A549 (cell line): ENCODE results near the gene C2orf78. TPM values are rescaled to one million over a fixed set of nuclear protein-coding genes. Genes with fewer than 3 reads are reported as not detected.
A peak's percentile ranks its signal among the peaks of the same experiment; 100 is the strongest.
"Not testable (repeated sequence)": the region's sequence is repeated elsewhere in the genome, so short reads cannot be mapped to it uniquely, and the experiment has no call there.

Experiments
- ATAC-seq, 2 experiments: fragments of 200-7000 bp in 1 of 2; fragments of >200 bp in 1 of 2; cut with Nextera tagmentation in 1 of 2; cut with Tn5 transposase in 1 of 2; 3 replicates each; pipeline versions ENCODE4 v1.8.0 to v1.9.1; 2018 to 2020; ENCODE audit warnings: mild to moderate bottlenecking in 1 of 2, moderate library complexity in 1 of 2
- CTCF ChIA-PET: fragments of 300-600 bp; sonication (Branson Sonifier 250); formaldehyde crosslinking; extraction: SDS; loops from one replicate; lab custom pipeline; 2021; ENCODE audit warnings: antibody characterized with exemption, inconsistent platforms; lab: Yijun Ruan, JAX
- POLR2A ChIA-PET: fragments of 350-600 bp; formaldehyde crosslinking; extraction: SDS; loops from one replicate; lab custom pipeline; 2021; ENCODE audit warnings: antibody characterized with exemption, inconsistent platforms; lab: Yijun Ruan, JAX
- DNase-seq, 2 experiments: peaks; one replicate each; pipeline versions ENCODE4 v3.0.0 to v3.0.0-alpha.2; 2011 to 2016; ENCODE audit warnings: low read depth in 1 of 2, low spot score in 1 of 2
- FAIRE-seq: peaks from 2 replicates; lab custom pipeline; 2011; peaks lifted over from hg19 to GRCh38; lab: Jason Lieb, UNC
- H3K27ac ChIP-seq, 2 experiments: fragments of >200 bp; sonication (Bioruptor Twin); formaldehyde crosslinking; 3 replicates each; pipeline ENCODE4 v1.5.1; 2016 to 2017
- H3K4me1 ChIP-seq: fragments of >200 bp; sonication (Bioruptor Twin); formaldehyde crosslinking; 3 replicates; pipeline ENCODE4 v1.6.1; 2016
- H3K4me2 ChIP-seq: fragments of >200 bp; sonication (Bioruptor Twin); formaldehyde crosslinking; 3 replicates; pipeline ENCODE4 v1.6.1; 2016
- H3K4me3 ChIP-seq: fragments of >200 bp; sonication (Bioruptor Twin); formaldehyde crosslinking; 3 replicates; pipeline ENCODE4 v1.5.1; 2016
- H3K9me3 ChIP-seq: fragments of >200 bp; sonication (Bioruptor Twin); formaldehyde crosslinking; 3 replicates; pipeline ENCODE4 v1.6.1; 2016
- CHD4 ChIP-seq: fragments of 200-600 bp; sonication (generic); IDR thresholded peaks from 2 replicates; pipeline ENCODE4 v1.6.1; 2016; ENCODE audit warnings: antibody characterized with exemption, mild to moderate bottlenecking, borderline replicate concordance
- ESRRA ChIP-seq: fragments of 150-350 bp; IDR thresholded peaks from 2 replicates; pipeline ENCODE4 v1.6.1; 2014; ENCODE audit warnings: mild to moderate bottlenecking, low read length, borderline replicate concordance
- FOSB ChIP-seq: fragments of 250-450 bp; sonication (Bioruptor Pico); IDR thresholded peaks from 2 replicates; pipeline ENCODE4 v1.5.0; 2020; ENCODE audit warnings: mild to moderate bottlenecking, moderate library complexity
- FOSL2 ChIP-seq, 2 experiments: fragments of 450-650 bp in 1 of 2; fragments of >200 bp in 1 of 2; sonication (Bioruptor Twin) in 1 of 2; formaldehyde crosslinking; IDR thresholded peaks; 2 replicates each; pipeline versions ENCODE4 v1.5.0 to v1.6.1; 2016 to 2020; ENCODE audit warnings: mild to moderate bottlenecking in 1 of 2, moderate library complexity in 1 of 2
- FOXS1 ChIP-seq: fragments of 250-450 bp; sonication (Bioruptor Pico); IDR thresholded peaks from 2 replicates; pipeline ENCODE4 v1.5.0; 2020; ENCODE audit warnings: mild to moderate bottlenecking, moderate library complexity
- GATA3 ChIP-seq: IDR thresholded peaks from 2 replicates; pipeline ENCODE4 v1.6.1; 2012; ENCODE audit warnings: borderline replicate concordance
- HDAC2 ChIP-seq: fragments of 200-600 bp; sonication (generic); IDR thresholded peaks from 2 replicates; pipeline ENCODE4 v1.6.1; 2016
- HEYL ChIP-seq: fragments of 250-450 bp; sonication (Bioruptor Pico); IDR thresholded peaks from 2 replicates; pipeline ENCODE4 v1.8.0; 2021; ENCODE audit warnings: mild to moderate bottlenecking, moderate library complexity
- JUN ChIP-seq, 2 experiments: fragments of >200 bp; sonication (Bioruptor Twin); formaldehyde crosslinking; IDR thresholded peaks; 2 replicates in 1 of 2; 3 replicates in 1 of 2; pipeline ENCODE4 v1.6.1; 2016 to 2017
- KDM1A ChIP-seq: fragments of 200-600 bp; sonication (generic); IDR thresholded peaks from 2 replicates; pipeline ENCODE4 v1.6.1; 2016; ENCODE audit warnings: low read depth, mild to moderate bottlenecking
- MAFK ChIP-seq: fragments of 450-650 bp; IDR thresholded peaks from 2 replicates; pipeline ENCODE4 v1.6.1; 2014; ENCODE audit not compliant: partially characterized antibody
- RAD21 ChIP-seq, 2 experiments: fragments of >200 bp in 1 of 2; sonication (Bioruptor Twin) in 1 of 2; formaldehyde crosslinking in 1 of 2; IDR thresholded peaks in 1 of 2; conservative IDR thresholded peaks in 1 of 2; 2 replicates in 1 of 2; 3 replicates in 1 of 2; pipeline ENCODE4 v1.6.1; 2012 to 2018; ENCODE audit warnings: inconsistent platforms in 1 of 2
- RCOR1 ChIP-seq: fragments of 150-350 bp; IDR thresholded peaks from 2 replicates; pipeline ENCODE4 v1.6.1; 2014; ENCODE audit warnings: antibody characterized with exemption, low read length, low read depth
- SMC3 ChIP-seq: fragments of >200 bp; sonication (Bioruptor Twin); formaldehyde crosslinking; IDR thresholded peaks from 3 replicates; pipeline ENCODE4 v1.6.1; 2018; ENCODE audit warnings: inconsistent platforms
- TFCP2L1 ChIP-seq: fragments of 250-450 bp; sonication (Bioruptor Pico); IDR thresholded peaks from 2 replicates; pipeline ENCODE4 v1.5.0; 2021; ENCODE audit warnings: mild to moderate bottlenecking
- ZNF302 ChIP-seq: fragments of 250-450 bp; sonication (Bioruptor Pico); IDR thresholded peaks from 2 replicates; pipeline ENCODE4 v1.9.0; 2021; ENCODE audit warnings: inconsistent platforms, mild to moderate bottlenecking, moderate library complexity
- WGBS: methylation state at CpG from one replicate; pipeline ENCODE4 v1.1.6; 2017; ENCODE audit errors: missing lambda C conversion rate; 5-methylcytosine and 5-hydroxymethylcytosine counted together
- polyA minus RNA-seq: library from RNA; depleted of rRNA, polyadenylated mRNA; stranded (reverse); fragments of >200 nt; gene quantifications from 2 replicates; pipeline ENCODE4 v1.2.3, GENCODE V29; 2011; rRNA and poly(A)+ RNA removed
- polyA plus RNA-seq, 4 experiments: library from polyadenylated mRNA; depleted of rRNA in 3 of 4; stranded (reverse); fragments of >200 nt; fragmentation: RNase III in 1 of 4; extraction: RNeasy Plus Mini Kit Qiagen cat#74134 plus additional on column Dnase treatment in 1 of 4; gene quantifications; 2 replicates in 3 of 4; 3 replicates in 1 of 4; pipeline ENCODE4 v1.2.3, GENCODE V29; 2011 to 2017
- TF ChIP-seq, protein P1 (sequence below): IDR thresholded peaks from 2 replicates; pipeline ENCODE4 v1.6.1; 2012; ENCODE audit warnings: low read depth, borderline replicate concordance
- TF ChIP-seq, protein P2 (sequence below): fragments of 200-600 bp; sonication (generic); IDR thresholded peaks from 2 replicates; pipeline ENCODE4 v1.6.1; 2016; ENCODE audit warnings: antibody characterized with exemption, mild to moderate bottlenecking, moderate library complexity
- TF ChIP-seq, protein P3 (sequence below): fragments of 250-450 bp; sonication (Bioruptor Pico); IDR thresholded peaks from 2 replicates; pipeline ENCODE4 v1.5.0; 2020; ENCODE audit warnings: low read depth, mild to moderate bottlenecking, moderate library complexity
- TF ChIP-seq, protein P4 (sequence below): fragments of >200 bp; sonication (Bioruptor Twin); formaldehyde crosslinking; IDR thresholded peaks from 3 replicates; pipeline ENCODE4 v1.6.1; 2016

Gene C2orf78, protein sequence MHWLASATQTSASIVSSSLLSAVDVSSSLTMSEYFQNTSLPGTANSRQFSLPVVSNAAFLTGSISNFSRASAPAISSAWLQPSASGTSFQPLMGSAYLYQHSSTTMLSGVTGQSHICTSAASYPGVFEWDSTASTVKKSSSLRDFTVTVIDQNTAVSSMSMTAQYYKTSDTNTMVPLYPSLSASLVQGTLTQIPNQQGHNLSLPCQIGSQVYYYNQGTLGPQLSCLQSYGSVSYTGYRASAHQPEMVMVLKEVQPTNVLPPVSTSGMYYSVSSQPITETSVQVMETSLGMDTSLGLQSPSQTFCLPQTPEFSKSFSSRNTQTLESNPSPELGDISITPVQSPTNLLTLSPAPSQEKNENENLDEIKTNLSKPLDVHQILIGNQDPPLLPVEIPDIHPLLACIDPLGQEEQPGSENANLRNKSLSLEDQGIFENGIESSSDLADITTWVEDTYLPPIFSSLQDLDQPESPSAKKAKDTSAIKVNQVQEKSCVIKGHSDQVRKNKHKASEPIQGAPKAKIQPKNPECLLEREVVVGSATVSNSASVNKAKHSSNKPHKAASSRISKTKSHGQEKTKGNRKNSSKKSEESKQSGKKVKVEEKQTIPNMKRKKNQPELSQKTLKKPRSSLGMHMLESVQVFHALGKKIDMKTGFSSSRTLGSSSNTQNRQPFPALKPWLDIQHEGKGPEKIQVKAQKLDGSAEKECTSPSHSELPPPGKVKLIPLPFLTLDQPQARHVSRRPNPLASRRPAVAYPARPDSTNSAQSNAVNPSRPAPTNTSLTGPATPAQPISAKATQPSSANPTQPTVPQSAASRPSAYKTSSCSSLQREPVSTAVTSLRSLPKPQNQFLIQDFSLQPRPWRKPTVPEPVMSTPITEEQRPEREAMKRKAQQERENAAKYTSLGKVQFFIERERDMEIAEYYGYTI
- not detected in 2 replicates for polyA plus RNA-seq (2011; rRNA removed)
- 0.01 TPM in 1 of 2 replicates, not detected in the other for polyA plus RNA-seq (2012; cell fraction: cytosol; rRNA removed)
- not detected in 2 replicates for polyA plus RNA-seq (2012; cell fraction: nucleus; rRNA removed)
- not detected in 3 replicates for polyA plus RNA-seq (2017; fragmentation: RNase III; extraction: RNeasy Plus Mini Kit Qiagen cat#74134 plus additional on column Dnase treatment)
- 0.10 TPM in 1 of 2 replicates, not detected in the other for polyA minus RNA-seq

DNA sequence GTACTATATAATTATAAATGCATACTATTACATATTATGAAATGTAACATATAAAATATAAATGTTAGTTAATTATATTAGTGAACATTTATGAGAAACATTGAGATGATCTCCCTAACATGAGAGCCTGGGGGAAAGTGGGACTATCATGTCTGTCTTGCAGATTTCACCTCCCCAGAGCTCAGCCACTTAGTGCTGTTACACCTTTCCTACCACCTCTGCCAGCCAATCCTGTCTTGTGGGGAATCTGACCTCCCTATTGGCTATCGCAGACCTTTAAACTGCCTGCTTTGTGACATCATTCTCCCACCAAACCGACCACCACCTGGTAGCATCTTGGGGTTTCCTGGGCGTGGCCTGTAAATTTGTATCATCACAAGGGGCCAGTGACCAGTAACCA is at the start of gene C2orf78:
Gene C2orf78, plus strand, starts transcription at position 301 of the 400 bp plus-strand sequence. CDS start 127 bp downstream, outside the sequence.
- POLR2A ChIA-PET = interaction anchor here (0.5 kb wide), 1 partner anchor 398 kb away, joined by 4 read pairs; the partner anchor contains the start of gene ALMS1
- FAIRE-seq, CTCF ChIA-PET, DNase-seq, H3K9me3 ChIP-seq, ATAC-seq: not testable (repeated sequence)
- 70% methylated on average over 2 of the region's 3 CpGs for WGBS
- peak within 1 kb of the TSS; percentile 75 for H3K4me2 ChIP-seq
- peak within 1 kb of the TSS; percentile 72 to 80 for H3K27ac ChIP-seq
- H3K4me3 ChIP-seq = 0 out of 3 replicates have a peak within 1 kb of the TSS, but pooled peaks have one; percentile 3
- H3K4me1 ChIP-seq = peaks cover 12% of the 10 kb centered on the region

DNA sequence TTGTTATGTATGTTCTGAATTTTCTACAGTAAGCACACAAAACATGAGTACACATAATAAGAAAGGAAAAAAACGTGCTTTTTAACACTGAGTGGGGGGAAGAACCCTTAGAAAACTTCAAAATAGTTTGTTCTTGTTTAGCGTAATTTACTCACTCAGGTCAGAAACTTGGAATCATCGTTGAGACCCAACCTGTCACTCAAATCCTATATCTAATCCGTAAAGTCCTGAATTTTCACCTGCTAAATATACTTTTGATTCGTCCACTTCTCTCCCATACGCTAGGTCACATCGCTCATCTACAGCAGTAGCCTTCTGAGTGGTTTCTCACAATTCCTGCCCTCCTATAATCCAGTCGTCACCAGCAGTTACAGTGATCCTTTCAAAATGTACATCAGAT is 47.6 kb upstream of the C2orf78 start:
- H3K4me2 ChIP-seq = peak overlapping the region; percentile 82
- H3K27ac ChIP-seq = peak overlapping the region; percentile 69 to 86
- ATAC-seq (peak in 1 of 2 experiments; percentile 17; a peak in 3 of 6 replicates), FAIRE-seq (no peak), DNase-seq (no peak)
- WGBS = 6% methylated on average over 8 of the region's 8 CpGs
- peaks cover 9% of the 10 kb centered on the region; the same call in 1 of the 3 replicates for H3K9me3 ChIP-seq
- peak overlapping the region; percentile 65 for H3K4me3 ChIP-seq
- no peak for TF ChIP-seq RCOR1
- TF ChIP-seq HDAC2 = no peak
- TF ChIP-seq, protein P1, sequence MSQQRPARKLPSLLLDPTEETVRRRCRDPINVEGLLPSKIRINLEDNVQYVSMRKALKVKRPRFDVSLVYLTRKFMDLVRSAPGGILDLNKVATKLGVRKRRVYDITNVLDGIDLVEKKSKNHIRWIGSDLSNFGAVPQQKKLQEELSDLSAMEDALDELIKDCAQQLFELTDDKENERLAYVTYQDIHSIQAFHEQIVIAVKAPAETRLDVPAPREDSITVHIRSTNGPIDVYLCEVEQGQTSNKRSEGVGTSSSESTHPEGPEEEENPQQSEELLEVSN = no peak
- TF ChIP-seq RAD21 (conservative IDR thresholded peaks at IDR 0.05 in 1 of 2, IDR thresholded peaks at IDR 0.05 in 1 of 2) = no peak
- no peak for TF ChIP-seq FOSL2 (IDR thresholded peaks at IDR 0.05)
- TF ChIP-seq FOSL2 (CRISPR knock-in tag; IDR thresholded peaks at IDR 0.05) = no peak
- TF ChIP-seq ESRRA = no peak
- TF ChIP-seq JUN (IDR thresholded peaks at IDR 0.05) = no peak
- no peak for TF ChIP-seq CHD4
- TF ChIP-seq MAFK = no peak
- TF ChIP-seq, protein P2, sequence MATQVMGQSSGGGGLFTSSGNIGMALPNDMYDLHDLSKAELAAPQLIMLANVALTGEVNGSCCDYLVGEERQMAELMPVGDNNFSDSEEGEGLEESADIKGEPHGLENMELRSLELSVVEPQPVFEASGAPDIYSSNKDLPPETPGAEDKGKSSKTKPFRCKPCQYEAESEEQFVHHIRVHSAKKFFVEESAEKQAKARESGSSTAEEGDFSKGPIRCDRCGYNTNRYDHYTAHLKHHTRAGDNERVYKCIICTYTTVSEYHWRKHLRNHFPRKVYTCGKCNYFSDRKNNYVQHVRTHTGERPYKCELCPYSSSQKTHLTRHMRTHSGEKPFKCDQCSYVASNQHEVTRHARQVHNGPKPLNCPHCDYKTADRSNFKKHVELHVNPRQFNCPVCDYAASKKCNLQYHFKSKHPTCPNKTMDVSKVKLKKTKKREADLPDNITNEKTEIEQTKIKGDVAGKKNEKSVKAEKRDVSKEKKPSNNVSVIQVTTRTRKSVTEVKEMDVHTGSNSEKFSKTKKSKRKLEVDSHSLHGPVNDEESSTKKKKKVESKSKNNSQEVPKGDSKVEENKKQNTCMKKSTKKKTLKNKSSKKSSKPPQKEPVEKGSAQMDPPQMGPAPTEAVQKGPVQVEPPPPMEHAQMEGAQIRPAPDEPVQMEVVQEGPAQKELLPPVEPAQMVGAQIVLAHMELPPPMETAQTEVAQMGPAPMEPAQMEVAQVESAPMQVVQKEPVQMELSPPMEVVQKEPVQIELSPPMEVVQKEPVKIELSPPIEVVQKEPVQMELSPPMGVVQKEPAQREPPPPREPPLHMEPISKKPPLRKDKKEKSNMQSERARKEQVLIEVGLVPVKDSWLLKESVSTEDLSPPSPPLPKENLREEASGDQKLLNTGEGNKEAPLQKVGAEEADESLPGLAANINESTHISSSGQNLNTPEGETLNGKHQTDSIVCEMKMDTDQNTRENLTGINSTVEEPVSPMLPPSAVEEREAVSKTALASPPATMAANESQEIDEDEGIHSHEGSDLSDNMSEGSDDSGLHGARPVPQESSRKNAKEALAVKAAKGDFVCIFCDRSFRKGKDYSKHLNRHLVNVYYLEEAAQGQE = no peak
- TF ChIP-seq HEYL (CRISPR knock-in tag) = no peak
- TF ChIP-seq GATA3 = no peak
- no peak for TF ChIP-seq FOXS1 (CRISPR knock-in tag)
- no peak for TF ChIP-seq ZNF302
- TF ChIP-seq, protein P3, sequence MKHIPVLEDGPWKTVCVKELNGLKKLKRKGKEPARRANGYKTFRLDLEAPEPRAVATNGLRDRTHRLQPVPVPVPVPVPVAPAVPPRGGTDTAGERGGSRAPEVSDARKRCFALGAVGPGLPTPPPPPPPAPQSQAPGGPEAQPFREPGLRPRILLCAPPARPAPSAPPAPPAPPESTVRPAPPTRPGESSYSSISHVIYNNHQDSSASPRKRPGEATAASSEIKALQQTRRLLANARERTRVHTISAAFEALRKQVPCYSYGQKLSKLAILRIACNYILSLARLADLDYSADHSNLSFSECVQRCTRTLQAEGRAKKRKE (CRISPR knock-in tag) = no peak
- TF ChIP-seq KDM1A = no peak
- no peak for TF ChIP-seq FOSB
- TF ChIP-seq SMC3 = no peak
- TF ChIP-seq TFCP2L1 (CRISPR knock-in tag) = no peak
- TF ChIP-seq, protein P4, sequence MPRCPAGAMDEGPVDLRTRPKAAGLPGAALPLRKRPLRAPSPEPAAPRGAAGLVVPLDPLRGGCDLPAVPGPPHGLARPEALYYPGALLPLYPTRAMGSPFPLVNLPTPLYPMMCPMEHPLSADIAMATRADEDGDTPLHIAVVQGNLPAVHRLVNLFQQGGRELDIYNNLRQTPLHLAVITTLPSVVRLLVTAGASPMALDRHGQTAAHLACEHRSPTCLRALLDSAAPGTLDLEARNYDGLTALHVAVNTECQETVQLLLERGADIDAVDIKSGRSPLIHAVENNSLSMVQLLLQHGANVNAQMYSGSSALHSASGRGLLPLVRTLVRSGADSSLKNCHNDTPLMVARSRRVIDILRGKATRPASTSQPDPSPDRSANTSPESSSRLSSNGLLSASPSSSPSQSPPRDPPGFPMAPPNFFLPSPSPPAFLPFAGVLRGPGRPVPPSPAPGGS = no peak
- ChIA-PET CTCF (interaction anchor here (1.4 kb wide), 1 partner anchor 45 kb away, joined by 4 read pairs; no protein-coding TSS in a partner anchor), POLR2A (interaction anchor here (1.2 to 1.5 kb wide), 4 partner anchors 24 to 722 kb away, joined by 3 to 8 read pairs (median 6); partner anchors contain the start of gene ALMS1)
- peaks cover 12% of the 10 kb centered on the region for H3K4me1 ChIP-seq
